NCI-H82 (cell line): ENCODE results near the gene VSTM2B.
"Not testable (repeated sequence)": the region's sequence is repeated elsewhere in the genome, so short reads cannot be mapped to it uniquely, and the experiment has no call there.

ENCODE experiments used
- DNase-seq: peaks from one replicate; lab custom pipeline; 2025; lab: John Stamatoyannopoulos, UW

VSTM2B gene

DNA sequence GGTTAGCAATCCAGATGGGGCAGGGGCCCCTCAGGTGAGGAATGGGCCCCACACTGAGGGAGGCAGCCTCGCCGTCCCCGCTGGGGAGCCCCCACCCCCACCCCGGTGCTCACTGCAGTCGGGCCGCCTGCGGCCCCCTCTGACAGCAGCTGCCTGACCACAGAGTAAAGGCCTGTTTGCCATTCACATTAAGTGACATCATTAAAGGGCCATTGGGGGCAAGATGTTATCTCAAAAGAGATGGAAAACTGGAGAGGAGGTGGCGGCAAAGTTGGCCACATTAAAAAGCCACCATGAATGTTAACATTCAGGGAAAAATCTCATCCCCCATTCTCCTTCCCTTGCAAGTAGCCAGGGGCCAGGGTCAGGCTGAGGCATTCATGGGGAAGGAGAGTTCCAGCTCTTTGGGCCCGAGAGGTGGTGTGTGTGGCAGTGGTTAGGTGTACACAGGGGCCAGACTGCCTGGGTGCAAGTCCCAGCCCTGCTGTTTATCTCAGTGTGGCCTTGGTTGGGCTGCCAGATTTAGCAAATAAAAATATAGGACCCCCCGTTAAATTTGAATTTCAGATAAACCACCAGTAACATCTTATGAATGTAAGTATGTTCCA is 20.9 kb downstream of the VSTM2B start:
- no peak for DNase-seq

DNA sequence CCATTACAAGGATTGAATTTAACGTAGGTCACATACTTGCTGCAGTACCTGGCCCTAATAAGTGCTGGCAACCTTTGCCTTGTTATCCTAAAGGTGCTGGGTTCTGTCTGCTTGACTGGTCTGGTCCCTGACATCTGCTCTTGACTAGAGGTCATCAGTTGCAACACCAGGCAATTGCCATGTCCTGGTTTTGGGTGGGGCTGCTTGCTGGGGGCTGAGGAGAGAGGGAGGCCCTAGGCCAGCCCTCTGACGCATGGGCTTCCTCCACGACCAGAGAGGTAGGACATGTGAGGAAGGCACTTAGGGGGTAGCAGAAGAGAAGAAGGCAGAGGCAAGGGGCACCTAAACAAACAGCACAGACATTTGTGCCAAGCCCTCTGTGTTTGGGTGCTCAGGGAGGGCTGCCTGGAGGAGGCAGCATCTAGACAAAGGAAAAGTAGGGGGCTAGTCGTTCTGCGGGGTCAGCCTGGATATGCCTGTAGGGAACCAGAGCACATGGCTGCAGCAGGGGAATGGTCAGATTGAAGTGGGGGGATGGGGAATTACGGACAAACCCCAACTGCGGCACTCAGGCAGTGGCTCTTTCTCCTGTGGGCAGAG is 21.7 kb downstream of the VSTM2B start:
- no peak for DNase-seq

DNA sequence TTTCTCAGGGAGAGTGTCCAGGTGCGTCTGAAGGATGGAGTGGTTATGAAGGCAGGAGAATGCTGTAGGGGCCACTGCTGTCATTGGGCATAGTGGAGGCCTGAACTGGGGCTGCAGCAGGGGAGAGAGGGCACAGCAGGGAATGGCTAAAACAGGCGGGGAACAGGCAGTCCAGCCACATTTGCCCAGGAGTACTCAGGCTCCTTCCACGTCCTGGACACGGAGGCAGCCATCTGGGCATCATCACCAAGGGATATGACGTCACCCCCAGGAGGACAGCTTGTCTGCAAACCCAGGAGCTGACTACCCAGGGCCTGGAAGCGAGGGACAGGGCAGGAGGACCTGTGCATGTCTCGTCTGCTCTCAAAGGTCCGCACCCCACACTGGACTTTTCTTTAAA is 22.2 kb downstream of the VSTM2B start:
- no peak for DNase-seq

DNA sequence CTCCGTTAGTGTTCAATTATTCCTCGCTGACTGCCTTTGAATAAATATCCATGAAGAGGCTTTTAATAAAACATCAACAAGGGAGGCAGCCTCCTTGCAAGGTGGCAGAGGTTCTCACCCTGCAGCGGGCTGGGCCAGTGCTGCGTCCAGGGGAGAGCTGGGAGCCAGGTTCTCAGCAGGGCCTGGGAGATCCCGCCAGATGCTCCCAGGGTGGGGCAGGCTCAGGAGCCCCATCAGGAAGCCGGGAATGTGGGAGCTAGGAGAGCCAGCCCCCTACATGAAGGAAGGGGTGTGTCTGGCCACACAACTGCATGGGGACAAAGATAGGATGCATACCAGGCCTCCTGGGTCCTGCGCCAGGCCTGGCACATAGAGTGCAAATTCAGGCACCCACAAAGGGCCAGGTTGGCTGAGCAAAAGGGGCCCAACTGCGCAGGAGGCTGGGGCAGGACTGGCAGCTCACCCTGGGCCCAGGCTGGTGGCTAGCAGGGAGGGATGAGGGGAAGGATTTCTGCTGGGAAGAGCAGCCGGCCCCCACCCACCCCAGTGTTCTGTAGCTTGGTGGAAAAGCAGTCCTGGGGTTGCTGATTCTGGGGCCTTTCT is 22.8 kb downstream of the VSTM2B start:
- no peak for DNase-seq

DNA sequence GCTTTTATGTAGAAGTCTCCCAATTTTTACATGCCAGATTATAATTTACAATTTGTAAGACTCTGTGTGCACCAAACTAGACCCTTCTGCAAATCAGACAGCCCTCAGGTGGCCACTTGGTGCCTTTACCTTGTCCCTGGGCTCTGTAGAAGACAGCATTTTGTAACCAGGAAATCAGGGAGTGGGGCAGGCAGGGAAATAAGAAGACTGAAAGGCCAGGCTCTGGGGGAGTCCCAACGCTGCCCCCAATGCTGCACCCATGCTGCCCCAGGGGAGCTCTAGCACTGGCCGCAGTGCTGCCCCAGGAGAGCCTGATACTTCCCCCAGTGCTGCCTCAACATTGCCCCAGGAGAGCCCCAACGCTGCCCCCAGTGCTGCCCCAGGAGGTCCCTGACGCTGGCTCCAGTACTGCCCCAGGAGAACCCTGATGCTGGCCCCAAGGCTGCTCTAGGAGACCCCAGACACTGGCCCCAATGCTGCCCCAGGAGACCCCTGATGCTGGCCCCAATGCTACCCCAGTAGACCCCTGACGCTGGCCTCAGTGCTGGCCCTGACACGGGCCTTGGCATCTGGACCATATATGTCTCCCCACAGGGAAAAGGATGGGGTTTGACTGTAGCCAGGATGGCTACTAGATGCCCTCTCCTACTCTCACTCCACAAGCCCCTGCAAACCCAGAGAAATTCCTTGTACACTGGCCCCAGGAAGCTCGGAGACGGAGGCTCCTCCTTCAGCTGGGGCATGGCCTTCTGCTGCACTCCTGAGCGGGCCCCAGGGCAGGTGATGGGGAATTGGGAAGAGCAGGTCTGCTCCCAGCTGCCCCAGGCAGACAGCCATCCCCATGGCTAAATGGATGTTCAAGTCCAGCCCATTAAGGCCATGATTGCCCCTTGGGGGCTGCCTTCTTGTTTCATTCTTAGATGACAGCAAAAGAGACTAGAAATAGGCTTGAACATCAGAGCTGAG is 23.6 kb downstream of the VSTM2B start:
- DNase-seq = no peak

DNA sequence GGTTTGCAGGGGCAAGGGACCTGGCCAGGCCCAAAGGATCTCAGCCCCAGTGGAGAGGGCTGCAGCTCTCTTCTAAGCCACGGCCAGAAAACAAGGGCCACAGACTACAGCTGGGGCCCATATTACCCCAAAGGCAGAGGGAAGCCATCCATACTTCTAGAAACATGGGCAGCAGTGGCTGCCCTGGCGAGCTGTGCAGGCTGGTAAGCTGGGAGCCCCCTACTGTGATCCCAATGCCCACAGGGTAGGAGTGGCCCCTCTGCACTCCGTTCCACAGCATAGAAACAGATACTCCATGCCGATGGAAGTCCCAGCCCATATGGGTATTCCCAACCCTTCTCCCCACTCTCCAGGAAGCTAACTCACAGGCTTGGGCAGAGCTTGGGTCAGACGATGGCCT is 25.1 kb downstream of the VSTM2B start:
- no peak for DNase-seq

DNA sequence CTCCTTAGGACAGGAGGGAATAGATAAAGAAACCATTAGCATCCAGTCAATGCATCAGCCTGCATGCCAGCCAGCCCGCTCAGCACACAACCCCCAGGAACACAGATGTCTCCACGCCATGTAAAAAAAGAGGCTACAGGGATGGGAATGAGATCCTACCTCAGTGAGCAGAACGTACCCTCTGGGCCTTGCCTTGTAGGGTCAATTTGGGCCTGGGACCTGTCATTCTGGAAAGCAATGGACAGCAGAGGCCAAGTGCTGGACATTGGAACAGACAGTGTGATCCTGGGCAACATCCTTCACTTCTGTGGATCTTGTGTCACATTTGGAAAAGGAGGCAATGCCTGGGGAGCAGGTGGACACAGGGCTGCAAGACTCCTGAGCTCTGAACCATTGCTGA is 26.0 kb downstream of the VSTM2B start:
- DNase-seq = no peak

DNA sequence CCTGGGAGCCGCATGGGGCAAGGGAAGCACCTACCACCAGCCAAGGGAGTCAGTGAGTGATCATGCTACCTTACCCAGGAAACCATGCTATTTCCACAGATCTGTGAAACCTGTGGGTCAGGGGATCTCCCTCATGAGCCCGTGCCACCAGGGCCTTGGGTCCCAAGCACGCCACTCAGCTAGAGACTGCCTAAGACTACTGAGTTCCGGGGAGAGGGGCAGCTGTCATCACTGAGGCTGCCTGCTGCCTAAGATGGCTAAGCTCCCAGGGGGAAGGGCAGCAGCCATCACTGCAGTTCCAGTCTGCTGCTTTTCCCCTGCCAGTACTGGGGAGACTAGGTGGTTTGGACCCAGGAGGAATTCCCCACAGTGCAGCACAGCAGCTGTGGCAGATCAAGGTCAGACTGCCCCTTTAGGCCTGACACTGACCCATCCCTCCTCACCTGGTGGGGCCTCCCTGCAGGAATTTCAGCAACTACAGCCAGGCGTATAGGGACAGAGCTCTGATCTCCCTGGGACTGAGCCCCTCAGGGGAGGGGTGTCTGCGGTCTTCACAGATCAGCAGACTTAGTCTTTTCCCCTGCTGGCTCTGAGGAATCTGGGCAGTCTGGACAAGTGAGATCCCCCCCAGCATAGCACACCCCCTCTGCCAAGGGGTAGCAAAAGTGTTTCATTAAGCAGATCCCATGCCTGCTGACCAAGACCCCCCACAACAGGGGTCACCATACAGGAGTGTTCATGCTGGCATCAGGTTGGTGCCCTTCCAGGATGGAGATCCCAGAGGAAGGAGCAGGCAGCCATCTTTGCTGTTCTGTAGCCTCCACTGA is 26.9 kb downstream of the VSTM2B start:
- no peak for DNase-seq

DNA sequence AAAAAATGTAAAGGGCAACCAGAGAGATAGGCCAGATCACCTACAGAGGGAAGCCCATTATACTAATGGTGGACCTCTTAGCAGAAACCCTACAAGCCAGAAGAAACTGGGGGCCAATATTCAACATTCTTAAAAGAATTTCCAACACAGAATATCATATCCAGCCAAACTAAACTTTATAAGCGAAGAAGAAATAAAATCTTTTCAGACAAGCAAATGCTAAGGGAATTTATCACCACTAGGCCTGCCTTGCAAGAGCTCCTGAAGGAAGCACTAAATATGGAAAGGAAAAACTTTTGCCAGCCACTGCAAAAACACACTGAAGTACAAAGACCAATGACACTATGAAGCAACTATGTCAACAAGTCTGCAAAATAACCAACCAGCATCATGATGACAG is 28.4 kb downstream of the VSTM2B start:
- no peak for DNase-seq

DNA sequence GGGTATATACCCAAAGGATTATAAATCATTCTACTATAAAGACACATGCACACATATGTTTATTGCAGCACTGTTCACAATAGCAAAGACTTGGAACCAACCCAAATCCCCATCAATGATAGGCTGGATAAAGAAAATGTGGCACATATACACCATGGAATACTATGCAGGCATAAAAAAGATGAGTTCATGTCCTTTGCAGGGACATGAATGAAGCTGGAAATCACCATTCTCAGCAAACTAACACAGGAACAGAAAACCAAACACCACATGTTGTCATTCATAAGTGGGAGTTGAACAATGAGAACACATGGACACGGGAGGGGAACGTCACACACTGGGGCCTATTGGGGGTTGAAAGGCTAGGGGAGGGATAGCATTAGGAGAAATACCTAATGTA is 33.3 kb downstream of the VSTM2B start:
- DNase-seq = not testable (repeated sequence)

DNA sequence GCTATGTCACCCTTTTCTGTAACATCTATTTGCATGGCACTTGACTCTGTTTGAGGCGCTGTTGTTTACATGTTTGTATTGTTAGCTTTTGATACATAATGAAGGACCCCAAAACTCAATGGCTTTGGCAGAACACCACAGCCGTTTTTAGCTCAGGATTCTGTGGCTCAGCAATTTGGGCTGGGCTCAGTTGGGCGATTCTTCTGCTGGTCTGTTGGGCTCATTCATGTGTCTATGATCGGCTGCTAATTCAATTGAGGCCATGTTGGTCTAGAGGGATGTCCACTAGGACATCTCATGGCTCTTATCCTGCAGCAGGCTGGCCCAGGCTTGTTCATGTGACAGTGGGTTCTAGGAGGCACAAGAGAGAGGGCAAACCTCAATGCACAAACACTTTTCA is 33.9 kb downstream of the VSTM2B start:
- DNase-seq = no peak

DNA sequence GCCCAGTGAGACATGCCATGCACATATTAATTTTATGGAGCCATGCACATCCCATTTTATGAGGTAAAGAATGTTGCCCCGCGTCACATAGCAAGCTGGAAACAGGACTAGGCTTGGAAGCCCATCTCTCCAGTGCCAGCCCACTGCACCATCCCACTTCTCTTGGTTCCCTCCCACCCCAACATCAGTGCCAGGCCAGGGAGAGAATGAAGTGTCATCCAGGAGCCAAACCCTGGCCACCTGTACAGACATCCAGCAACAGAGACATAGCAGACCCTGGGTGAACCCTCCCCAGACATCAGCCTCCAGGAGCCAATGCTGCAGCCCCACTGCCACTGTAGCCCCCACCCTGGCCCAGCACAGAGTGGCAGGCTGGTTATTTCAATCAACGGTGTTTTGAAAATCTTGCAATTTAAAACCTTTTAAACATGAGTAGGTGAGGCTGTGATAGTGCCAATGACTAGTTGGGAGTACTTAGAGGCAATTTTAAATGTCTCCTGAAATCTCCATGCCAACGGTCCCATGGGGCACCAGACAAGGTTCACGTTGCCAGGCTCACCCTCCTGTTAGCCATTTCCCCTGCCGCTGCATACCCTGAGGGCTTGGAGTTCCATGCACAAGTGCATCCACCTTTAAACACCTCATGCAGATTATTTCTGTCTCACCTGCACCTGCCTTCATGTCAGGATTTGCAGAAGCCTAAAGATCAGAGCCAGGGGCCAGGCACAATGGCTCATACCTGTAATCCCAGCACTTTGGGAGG is 34.7 kb downstream of the VSTM2B start:
- no peak for DNase-seq

DNA sequence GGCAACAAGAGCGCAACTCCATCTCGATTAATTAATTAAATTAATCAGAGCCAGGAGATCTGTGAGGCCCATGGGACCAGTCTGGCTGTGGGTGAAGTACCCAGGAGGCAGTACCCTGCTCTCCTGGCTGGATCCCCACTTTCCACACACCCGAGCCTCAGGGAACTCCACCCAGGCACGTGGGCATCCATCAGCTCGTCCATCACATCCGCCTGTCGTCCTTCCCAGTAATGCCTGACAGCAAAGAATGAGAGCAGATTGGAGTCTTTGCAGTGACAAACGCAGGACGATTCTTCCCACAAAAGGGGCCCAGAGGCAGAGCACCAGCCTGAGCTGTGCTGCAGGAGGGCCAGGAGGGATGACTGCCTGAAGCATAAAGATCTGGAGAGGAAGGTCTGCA is 35.8 kb downstream of the VSTM2B start:
- no peak for DNase-seq

DNA sequence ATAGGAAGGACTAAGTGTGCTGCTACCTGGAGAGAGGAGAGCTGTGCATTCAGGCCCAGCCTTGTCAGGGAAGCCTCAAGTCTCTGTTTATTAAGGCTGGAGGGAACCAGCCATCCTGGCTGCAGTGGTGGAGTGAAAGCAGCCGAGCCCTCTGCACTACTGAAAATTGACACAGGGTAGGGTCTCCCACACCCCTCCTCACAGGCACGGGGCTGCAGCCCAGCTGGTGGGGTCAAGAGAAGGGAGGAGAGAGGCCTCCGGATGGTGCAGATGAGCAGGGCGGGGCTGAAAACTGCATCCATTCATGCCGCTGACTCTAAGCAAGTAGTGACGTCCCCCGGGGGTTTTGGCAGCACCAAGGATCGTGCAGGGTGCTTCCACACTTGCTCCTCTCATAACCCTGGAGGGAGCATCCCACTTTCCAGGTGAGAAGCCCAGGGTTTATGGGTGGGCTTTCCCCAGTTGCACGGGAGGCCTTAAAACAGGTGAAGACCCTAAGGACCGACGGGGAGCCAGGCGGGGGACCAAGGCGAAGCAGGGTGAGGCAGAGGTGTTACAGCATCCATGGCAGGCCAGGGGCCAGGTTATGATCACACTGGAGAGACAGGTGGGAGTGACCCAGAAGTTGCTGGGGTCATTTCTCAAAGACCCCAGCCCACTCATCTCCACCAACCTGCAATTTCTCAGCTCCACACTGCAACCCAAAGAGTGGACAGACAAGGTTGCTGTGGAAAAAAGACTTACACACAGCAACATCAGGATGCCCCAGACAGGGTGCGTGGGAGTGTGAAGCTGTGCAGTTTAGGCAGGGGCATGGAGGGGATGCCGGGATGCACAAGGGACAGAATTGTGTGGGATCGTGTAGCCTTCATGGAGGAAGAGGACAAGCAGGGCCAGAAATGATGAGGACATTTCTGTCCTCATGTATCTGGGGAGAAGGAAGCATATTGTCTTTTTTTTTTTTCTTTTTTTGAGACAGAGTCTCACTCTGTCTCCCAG is 36.8 kb downstream of the VSTM2B start:
- no peak for DNase-seq

DNA sequence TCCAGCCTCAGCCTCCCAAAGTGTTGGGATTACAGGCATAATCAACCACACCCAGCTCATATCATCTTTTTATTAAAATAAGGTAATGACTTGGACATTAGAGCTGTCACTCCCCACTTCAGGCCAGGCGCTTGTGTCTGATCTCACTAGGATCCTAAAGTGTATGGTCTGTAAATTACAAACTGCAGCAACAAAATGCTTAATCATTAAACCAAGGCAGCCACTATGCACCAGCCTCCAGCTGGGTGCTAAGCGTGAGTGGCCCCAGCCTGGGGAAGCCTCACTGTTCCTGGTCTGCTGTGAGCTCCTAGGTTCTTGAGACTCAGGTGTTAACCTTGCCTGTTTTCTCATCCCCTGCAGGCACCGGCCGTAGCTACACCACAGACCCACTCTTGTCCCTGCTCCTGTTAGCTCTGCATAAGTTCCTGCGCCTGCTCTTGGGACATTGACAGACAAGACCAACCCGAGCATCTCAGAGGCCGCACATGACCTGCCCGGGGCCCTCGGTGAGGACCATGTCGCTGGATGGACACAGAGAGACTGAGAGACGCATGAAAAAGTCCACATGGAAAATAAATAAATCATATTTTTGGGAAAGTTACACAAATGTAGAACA is 37.8 kb downstream of the VSTM2B start:
- DNase-seq = no peak

DNA sequence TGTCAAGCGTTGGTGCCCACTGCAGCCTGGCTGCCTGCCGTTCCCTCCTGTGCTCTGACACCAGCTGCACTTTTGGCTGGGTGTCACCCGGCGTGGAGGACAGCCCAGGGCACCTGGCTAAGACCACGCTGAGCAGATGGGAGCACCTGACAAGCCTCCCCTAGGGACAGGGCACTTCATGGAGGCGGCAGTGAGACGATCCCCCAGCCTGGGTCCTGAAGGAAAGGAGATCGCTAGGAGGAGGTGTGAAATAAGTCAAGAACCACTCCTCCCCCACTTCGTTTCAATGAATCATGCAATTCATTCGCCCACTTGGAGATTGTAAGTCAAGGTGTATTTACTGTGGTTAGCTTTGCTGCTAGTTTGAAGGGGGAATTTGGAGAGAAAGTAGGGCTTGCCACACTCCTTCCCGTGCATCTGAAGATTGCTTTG is 38.8 kb downstream of the VSTM2B start:
- DNase-seq = no peak

DNA sequence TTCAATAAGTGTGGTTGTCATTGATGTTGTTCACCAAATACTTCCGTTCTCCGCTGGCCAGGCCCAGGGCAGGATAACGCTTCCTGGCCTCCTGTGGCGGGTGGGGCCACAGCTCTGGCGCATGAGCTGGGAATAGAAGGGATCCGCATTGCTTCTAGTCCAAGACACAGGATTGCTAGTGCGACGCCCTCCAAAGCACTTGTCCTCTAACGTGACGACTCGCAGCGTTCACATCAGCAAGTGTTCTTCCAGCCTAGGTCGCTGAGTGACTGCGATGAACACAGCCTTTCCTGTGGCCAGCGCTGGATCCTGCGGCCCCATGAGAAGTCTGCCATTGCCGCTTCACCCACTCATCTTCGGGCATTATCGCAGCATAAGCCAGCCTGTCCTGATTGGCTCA is 39.4 kb downstream of the VSTM2B start:
- no peak for DNase-seq

DNA sequence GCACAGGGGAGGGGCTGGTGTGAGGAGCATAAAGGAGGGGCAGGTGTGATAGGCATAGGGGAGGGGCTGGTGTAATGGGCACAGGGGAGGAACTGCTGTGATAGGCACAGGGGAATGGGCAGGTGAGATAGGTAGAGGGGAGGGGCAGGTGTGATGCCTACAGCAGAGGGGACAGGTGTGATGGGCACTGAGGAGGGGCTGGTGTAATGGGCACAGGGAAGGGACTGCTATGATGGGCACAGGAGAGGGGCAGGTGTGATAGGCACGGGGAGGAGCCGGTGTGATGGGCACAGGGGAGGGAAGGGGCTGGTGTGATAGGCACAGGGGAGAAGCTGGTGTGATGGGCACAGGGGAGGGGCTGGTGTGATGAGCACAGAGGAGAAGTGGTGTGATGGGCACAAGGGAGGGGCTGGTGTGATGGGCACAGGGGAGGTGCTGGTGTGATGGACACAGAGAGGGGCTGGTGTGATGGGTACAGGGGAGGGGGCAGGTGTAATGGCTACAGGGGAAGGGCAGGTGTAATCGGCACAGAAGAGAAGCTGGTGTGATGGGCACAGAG is 40.8 kb downstream of the VSTM2B start:
- DNase-seq = no peak

DNA sequence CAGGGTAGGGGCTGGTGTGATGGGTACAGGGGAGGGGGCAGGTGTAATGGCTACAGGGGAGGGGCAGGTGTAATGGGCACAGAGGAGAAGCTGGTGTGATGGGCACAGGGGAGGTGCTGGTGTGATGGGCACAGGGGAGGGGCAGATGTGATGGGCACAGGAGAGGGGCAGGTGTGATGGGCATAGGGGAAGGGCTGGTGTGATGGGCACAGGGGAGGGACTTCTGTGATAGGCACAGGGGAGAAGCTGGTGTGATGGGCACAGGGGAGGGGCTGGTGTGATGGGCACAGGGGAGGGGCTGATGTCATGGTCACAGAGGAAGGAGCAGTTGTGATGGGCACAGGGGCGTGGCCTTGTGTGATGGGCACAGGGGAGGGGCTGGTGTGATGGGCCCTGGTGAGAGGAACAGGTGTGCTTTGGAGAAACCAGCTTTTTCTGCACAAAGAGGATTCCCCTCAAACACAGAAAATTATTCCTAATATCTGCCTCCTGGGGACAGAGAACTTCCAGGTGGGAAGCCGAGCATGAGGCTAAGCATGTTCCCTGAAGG is 41.6 kb downstream of the VSTM2B start:
- DNase-seq = no peak
